Loucy (cell line): Measurements from ENCODE around the gene FBLN2.

Experiments used
- H2AFZ ChIP-seq: fragments of 200-600 bp; sonication (generic); 2 replicates; pipeline ENCODE4 v1.6.0; 2016; ENCODE audit warnings: antibody characterized with exemption, mild to moderate bottlenecking, low read length, moderate library complexity
- H3F3A ChIP-seq: fragments of 200-600 bp; 2 replicates; pipeline ENCODE4 v1.6.0; 2016; ENCODE audit warnings: antibody characterized with exemption, low read depth, mild to moderate bottlenecking
- H3K27me3 ChIP-seq: fragments of 200-600 bp; sonication (generic); 2 replicates; pipeline ENCODE4 v1.6.1; 2014; ENCODE audit warnings: low read length, mild to moderate bottlenecking; ENCODE audit not compliant: insufficient read depth, poor library complexity, severe bottlenecking
- H3K36me3 ChIP-seq: fragments of 200-600 bp; sonication (generic); 2 replicates; pipeline ENCODE4 v1.6.1; 2016; ENCODE audit warnings: low read length; ENCODE audit not compliant: insufficient read depth
- H3K4me1 ChIP-seq: fragments of 200-600 bp; sonication (generic); 2 replicates; pipeline ENCODE4 v1.5.1; 2014; ENCODE audit warnings: low read length, mild to moderate bottlenecking; ENCODE audit not compliant: insufficient read depth, poor library complexity, severe bottlenecking
- H3K4me2 ChIP-seq: fragments of 200-600 bp; sonication (generic); 2 replicates; pipeline ENCODE4 v1.6.0; 2014; ENCODE audit warnings: antibody characterized with exemption, low read length, low read depth, mild to moderate bottlenecking; ENCODE audit not compliant: poor library complexity, severe bottlenecking
- H3K4me3 ChIP-seq: fragments of 200-600 bp; sonication (generic); 2 replicates; pipeline ENCODE4 v1.5.1; 2014; ENCODE audit warnings: low read length, mild to moderate bottlenecking, mixed read lengths; ENCODE audit not compliant: poor library complexity, severe bottlenecking
- H3K79me2 ChIP-seq: fragments of 200-600 bp; sonication (generic); 2 replicates; pipeline ENCODE4 v1.6.1; 2014; ENCODE audit warnings: low read length; ENCODE audit not compliant: insufficient read depth
- H3K9ac ChIP-seq: fragments of 200-600 bp; sonication (generic); 2 replicates; pipeline ENCODE4 v1.6.0; 2014; ENCODE audit warnings: mild to moderate bottlenecking, low read depth, low read length, moderate library complexity; ENCODE audit not compliant: poor library complexity, severe bottlenecking
- H3K9me2 ChIP-seq: fragments of 200-600 bp; sonication (generic); replicated peaks from 2 replicates; pipeline ENCODE4 v1.6.1; 2016; ENCODE audit warnings: low read depth, low read length, mixed read lengths
- H3K9me3 ChIP-seq: fragments of 200-600 bp; sonication (generic); 2 replicates; pipeline ENCODE4 v1.6.1; 2014; ENCODE audit warnings: mild to moderate bottlenecking, antibody characterized with exemption, low read length, low read depth; ENCODE audit not compliant: insufficient read depth
- H4K20me1 ChIP-seq: fragments of 200-600 bp; sonication (generic); 2 replicates; pipeline ENCODE4 v1.6.0; 2014; ENCODE audit warnings: antibody characterized with exemption, low read length, mild to moderate bottlenecking; ENCODE audit not compliant: insufficient read depth, poor library complexity, severe bottlenecking
- EZH2phosphoT487 ChIP-seq: fragments of 200-600 bp; IDR thresholded peaks from 2 replicates; pipeline ENCODE4 v1.6.1; 2018; ENCODE audit warnings: antibody characterized with exemption, mild to moderate bottlenecking, moderate library complexity, borderline replicate concordance
- TF ChIP-seq, protein P1 (sequence below): fragments of 200-600 bp; sonication (generic); conservative IDR thresholded peaks from 2 replicates; pipeline ENCODE4 v1.5.1; 2014; ENCODE audit warnings: mild to moderate bottlenecking, antibody characterized with exemption, low read length

The FBLN2 gene

DNA sequence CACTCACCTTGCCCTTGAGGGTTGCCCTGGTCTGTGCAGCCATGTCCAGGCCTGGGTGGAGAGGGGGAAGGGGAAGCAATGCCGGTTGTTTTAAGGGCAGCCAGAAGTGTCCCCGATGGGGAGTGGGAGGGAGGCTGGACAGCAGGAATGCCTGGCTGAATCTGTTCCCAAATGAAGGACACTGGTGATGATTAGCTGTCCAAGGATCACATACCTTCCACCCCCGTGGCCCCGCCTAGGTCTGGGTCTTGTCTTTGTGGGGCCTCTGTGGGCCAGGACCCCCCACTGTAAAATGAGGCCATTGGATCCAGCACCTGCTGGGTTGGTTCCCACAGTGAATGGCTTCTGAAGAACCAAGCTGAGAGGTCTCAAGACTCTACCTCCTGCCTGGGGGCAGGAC lies 71.4 kb downstream of the FBLN2 start:
- Histone ChIP-seq H3K4me1 (no peaks in the 10 kb centered on the region), H3K9me3 (no peaks in the 10 kb centered on the region), H3K4me2 (no peak overlapping the region), H3K9ac (no peak overlapping the region), H2AFZ (no peak overlapping the region), H3F3A (no peaks in the 10 kb centered on the region), H3K9me2 (no peaks in the 10 kb centered on the region), H3K36me3 (no peaks in the 10 kb centered on the region), H3K79me2 (no peaks in the 10 kb centered on the region), H3K4me3 (no peak overlapping the region), H4K20me1 (no peaks in the 10 kb centered on the region), H3K27me3 (no peaks in the 10 kb centered on the region)
- TF ChIP-seq EZH2phosphoT487: no peak
- TF ChIP-seq, protein P1, sequence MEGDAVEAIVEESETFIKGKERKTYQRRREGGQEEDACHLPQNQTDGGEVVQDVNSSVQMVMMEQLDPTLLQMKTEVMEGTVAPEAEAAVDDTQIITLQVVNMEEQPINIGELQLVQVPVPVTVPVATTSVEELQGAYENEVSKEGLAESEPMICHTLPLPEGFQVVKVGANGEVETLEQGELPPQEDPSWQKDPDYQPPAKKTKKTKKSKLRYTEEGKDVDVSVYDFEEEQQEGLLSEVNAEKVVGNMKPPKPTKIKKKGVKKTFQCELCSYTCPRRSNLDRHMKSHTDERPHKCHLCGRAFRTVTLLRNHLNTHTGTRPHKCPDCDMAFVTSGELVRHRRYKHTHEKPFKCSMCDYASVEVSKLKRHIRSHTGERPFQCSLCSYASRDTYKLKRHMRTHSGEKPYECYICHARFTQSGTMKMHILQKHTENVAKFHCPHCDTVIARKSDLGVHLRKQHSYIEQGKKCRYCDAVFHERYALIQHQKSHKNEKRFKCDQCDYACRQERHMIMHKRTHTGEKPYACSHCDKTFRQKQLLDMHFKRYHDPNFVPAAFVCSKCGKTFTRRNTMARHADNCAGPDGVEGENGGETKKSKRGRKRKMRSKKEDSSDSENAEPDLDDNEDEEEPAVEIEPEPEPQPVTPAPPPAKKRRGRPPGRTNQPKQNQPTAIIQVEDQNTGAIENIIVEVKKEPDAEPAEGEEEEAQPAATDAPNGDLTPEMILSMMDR: no peak

DNA sequence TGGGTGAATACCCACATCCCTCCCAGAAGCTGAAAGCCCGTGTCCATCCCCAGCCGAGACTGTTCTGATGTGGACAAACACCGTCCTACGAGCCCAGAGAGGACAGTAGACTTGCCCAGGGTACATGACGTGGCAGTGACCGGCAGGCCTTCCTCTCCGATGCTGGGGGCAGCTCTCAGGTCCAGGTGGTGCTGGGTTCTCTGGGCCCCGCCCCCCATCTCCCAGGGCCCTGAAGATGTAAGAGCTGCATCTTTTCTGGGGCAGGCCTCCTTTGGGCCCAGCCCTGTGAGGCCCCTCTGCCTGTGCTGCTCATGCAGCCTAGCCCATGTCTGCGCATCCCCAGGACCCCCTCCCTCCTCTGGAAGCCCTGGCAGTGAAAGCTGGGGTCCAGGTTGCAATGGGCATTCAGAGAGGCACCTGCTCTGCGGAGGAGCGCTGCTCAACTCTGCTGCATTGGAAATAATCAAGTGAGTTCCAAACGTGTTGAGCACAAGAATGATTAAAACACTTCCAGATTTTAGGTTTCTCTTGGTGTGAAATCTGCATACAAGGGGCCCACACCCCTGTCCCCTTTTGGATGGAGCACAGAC lies 71.9 kb downstream of the FBLN2 start:
- no peak overlapping the region for H3K9ac ChIP-seq
- no peaks in the 10 kb centered on the region for H3K4me1 ChIP-seq
- H4K20me1 ChIP-seq: no peaks in the 10 kb centered on the region
- H3K27me3 ChIP-seq: no peaks in the 10 kb centered on the region
- H3K79me2 ChIP-seq: no peaks in the 10 kb centered on the region
- H3K36me3 ChIP-seq: no peaks in the 10 kb centered on the region
- H3K9me2 ChIP-seq: no peaks in the 10 kb centered on the region
- no peak overlapping the region for H2AFZ ChIP-seq
- H3K9me3 ChIP-seq: no peaks in the 10 kb centered on the region
- H3K4me2 ChIP-seq: no peak overlapping the region
- no peaks in the 10 kb centered on the region for H3F3A ChIP-seq
- no peak for TF ChIP-seq EZH2phosphoT487
- TF ChIP-seq, protein P1: no peak
- H3K4me3 ChIP-seq: no peak overlapping the region

DNA sequence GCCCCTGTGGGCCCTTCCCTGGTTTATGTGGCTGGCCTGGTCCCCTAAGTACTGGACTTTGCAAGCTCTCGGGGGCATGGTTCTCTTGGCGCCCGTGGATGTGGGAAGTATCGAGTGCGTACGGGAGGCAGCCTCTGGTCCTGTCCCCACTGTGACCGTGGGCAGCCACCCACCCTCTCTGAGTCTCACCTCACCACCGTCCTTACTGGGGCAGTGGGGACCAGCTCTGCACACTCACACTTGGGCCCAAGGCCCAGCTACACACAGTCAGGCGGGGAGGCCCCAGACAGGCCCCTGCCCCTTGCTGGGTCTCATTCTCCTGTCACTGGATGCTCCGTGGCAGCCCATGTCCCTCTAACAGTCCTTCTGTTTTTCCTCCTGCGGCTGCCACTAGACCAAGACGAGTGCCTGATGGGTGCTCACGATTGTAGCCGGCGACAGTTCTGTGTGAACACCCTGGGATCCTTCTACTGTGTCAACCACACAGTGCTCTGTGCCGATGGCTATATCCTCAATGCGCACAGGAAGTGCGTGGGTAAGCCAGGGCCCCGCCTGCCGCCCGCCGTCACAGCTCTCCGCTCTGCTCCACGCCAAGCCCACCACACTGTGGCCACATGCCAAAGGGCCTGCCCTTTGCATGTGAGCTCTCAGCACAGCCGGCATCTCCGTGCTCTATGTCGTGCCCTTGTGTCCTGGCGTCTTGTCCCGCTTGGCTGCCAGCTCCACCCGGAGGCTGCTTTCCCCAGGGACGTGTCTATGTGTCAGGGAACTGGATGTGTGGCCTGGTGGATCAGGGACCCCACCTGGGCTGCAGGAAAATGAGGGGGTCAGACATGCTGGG lies 72.7 kb downstream of the FBLN2 start:
- H3K27me3 ChIP-seq: no peaks in the 10 kb centered on the region
- TF ChIP-seq, protein P1: no peak
- TF ChIP-seq EZH2phosphoT487: no peak
- H3K9ac ChIP-seq: no peak overlapping the region
- H3K9me2 ChIP-seq: no peaks in the 10 kb centered on the region
- H3K4me3 ChIP-seq: no peak overlapping the region
- no peak overlapping the region for H3K4me2 ChIP-seq
- H2AFZ ChIP-seq: no peak overlapping the region
- no peaks in the 10 kb centered on the region for H3K79me2 ChIP-seq
- H3K36me3 ChIP-seq: no peaks in the 10 kb centered on the region
- H3K4me1 ChIP-seq: no peaks in the 10 kb centered on the region
- H3K9me3 ChIP-seq: no peaks in the 10 kb centered on the region
- H3F3A ChIP-seq: no peaks in the 10 kb centered on the region
- no peaks in the 10 kb centered on the region for H4K20me1 ChIP-seq
